ENCODE measurements around the gene BBLN. TPM values are rescaled to one million over a fixed set of nuclear protein-coding genes. Genes with fewer than 3 reads are reported as not detected.

BBLN gene
- total RNA-seq, 4 donors from 2014 or later: 202 to 310 (median 243) TPM

DNA sequence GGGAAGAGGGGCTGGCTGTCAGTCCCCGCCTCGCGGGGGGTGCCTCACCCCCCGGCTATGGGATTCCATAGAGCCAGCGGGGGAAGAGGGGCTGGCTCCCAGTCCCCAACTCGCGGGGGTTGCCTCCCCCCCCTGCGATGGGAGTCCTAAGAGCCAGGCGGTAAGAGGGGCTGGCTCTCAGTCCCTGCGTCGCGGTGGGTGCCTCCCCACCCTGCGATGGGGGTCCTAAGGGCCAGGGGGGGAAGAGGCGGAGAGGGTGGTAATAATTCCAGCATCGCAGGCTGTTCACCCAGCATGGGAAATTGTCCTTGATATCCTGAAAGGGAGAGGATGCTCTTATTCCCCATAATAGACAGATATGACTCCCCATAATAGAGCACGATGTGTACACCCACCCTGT, 20.4 kb upstream of the BBLN start:
- H3K4me1 ChIP-seq: no peaks in the 10 kb centered on the region
- no peak overlapping the region for H3K27ac ChIP-seq
- H3K27me3 ChIP-seq: no peaks in the 10 kb centered on the region
- H3K36me3 ChIP-seq: no peaks in the 10 kb centered on the region
- H3K4me3 ChIP-seq: no peak overlapping the region
- no peak for DNase-seq (ENCODE audit: low spot score in 2 of 2)
- WGBS, 2 donors: 76 to 94% methylated on average over 2 to 3 of the region's 16 CpGs
- H3K9me3 ChIP-seq: no peaks in the 10 kb centered on the region
- TF ChIP-seq CTCF (IDR thresholded peaks at IDR 0.05): no peak
- TF ChIP-seq POLR2A (IDR thresholded peaks at IDR 0.05): no peak
- TF ChIP-seq EP300 (IDR thresholded peaks at IDR 0.05): no peak

DNA sequence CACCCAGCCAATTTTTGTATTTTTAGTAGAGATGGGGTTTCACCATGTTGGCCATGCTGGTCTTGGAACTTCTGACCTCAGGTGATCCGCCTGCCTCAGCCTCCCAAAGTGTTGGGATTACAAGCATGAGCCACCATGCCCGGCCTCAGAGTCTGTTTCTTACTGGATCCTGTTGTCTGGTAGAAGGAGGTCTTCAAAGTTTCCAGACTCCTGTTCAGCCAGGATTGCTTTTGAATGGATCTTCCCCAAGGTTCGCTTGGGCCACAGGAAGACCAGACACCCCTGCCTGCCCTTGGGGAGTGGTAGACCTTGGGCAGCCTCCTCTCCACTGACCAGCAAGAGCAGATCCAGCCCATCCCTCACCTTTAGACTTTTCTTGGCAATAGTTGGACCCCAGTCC, 18.5 kb upstream of the BBLN start:
- 98 to 100% methylated on average over 3 of the region's 3 CpGs for WGBS, 2 donors
- DNase-seq (ENCODE audit: low spot score in 2 of 2): no peak
- no peaks in the 10 kb centered on the region for H3K36me3 ChIP-seq
- no peak overlapping the region for H3K27ac ChIP-seq
- H3K27me3 ChIP-seq: no peaks in the 10 kb centered on the region
- TF ChIP-seq CTCF (IDR thresholded peaks at IDR 0.05) (no peak), POLR2A (IDR thresholded peaks at IDR 0.05) (no peak), EP300 (IDR thresholded peaks at IDR 0.05) (no peak)
- no peaks in the 10 kb centered on the region for H3K4me1 ChIP-seq
- no peaks in the 10 kb centered on the region for H3K9me3 ChIP-seq
- H3K4me3 ChIP-seq: no peak overlapping the region

GRCh38 chr9:128142061-128142460, 18.0 kb upstream of the BBLN start:
- no peak overlapping the region for H3K27ac ChIP-seq
- H3K9me3 ChIP-seq: no peaks in the 10 kb centered on the region
- no peak overlapping the region for H3K4me3 ChIP-seq
- no peaks in the 10 kb centered on the region for H3K27me3 ChIP-seq
- 54 to 66% methylated on average over 4 of the region's 4 CpGs for whole genome bisulfite sequencing, 2 donors
- no peaks in the 10 kb centered on the region for H3K36me3 ChIP-seq
- no peak for DNase-seq (ENCODE audit: low spot score in 2 of 2)
- no peaks in the 10 kb centered on the region for H3K4me1 ChIP-seq
- no peak for TF ChIP-seq POLR2A (IDR thresholded peaks at IDR 0.05)

DNA sequence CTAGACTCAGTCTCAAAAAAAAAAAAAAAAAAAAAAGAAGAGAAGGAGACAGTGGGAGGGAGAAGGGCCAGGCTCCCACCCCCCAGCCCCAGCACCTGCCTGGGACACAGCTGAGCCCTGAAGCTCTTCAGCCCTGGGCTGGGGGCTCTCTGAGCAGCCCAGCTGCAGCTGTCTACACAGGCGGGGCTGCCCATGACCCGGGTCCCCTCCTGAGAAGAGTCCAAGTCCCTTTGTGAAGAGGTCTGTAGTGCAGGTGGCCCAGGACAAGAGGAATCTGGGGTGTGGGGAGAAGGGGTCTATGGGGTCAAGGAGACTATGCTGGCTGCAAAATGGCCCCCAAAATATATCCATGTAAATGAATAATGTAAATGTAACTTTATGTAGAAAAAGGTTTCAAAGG, 17.5 kb upstream of the BBLN start:
- no peaks in the 10 kb centered on the region for H3K9me3 ChIP-seq
- 77 to 82% methylated on average over 2 of the region's 2 CpGs for WGBS, 2 donors
- no peaks in the 10 kb centered on the region for H3K36me3 ChIP-seq
- no peak overlapping the region for H3K4me3 ChIP-seq
- no peak for DNase-seq (ENCODE audit: low spot score in 2 of 2)
- TF ChIP-seq EP300 (IDR thresholded peaks at IDR 0.05) (no peak), POLR2A (IDR thresholded peaks at IDR 0.05) (no peak), CTCF (IDR thresholded peaks at IDR 0.05) (no peak)
- no peak overlapping the region for H3K27ac ChIP-seq
- H3K27me3 ChIP-seq: no peaks in the 10 kb centered on the region
- H3K4me1 ChIP-seq: no peaks in the 10 kb centered on the region

DNA sequence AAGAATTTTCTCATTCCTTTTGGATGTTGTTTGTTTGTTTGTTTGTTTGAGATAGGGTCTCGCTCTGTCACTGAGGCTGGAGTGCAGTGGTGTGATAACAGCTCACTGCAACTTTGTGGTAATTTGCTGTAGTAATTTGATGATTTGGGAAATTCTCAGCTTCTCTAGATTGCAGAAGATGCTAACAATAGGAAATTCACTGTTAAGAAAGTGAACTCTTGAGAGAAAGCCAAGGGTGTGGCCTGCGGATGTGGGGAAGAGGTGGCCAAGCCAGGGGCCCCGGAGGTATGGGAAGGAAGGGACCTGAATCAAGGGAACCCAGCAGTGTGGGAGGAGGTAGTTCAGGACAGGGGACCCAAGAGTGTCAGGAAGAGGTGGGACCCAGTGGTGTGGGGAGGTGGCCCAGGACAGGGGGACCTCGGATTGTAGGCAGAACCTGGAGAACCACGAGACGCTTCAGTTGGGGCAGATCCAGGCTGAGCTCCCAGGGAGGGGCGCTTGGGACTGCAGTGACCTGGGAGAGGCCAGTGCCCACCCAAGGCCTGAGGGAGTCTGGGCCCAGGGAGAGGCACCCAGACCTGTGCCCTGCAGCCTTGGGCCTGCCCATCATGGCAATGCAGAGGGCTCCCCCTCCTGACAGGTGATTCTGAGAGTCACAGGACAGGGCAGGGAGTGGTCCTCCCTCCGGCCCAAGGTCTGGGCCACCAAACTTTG, 16.4 kb upstream of the BBLN start:
- DNase-seq (ENCODE audit: low spot score in 2 of 2): no peak
- Histone ChIP-seq H3K4me3 (no peak overlapping the region), H3K27ac (no peak overlapping the region), H3K4me1 (peaks cover 0 to 6% (median 3%) of the 10 kb centered on the region in 4 donors), H3K9me3 (no peaks in the 10 kb centered on the region), H3K36me3 (no peaks in the 10 kb centered on the region), H3K27me3 (no peaks in the 10 kb centered on the region)
- 73 to 81% methylated on average over 8 of the region's 8 CpGs for WGBS, 2 donors
- TF ChIP-seq POLR2A (IDR thresholded peaks at IDR 0.05) (no peak), EP300 (IDR thresholded peaks at IDR 0.05) (no peak)

GRCh38 chr9:128144239-128145181, 15.6 kb upstream of the BBLN start:
- TF ChIP-seq POLR2A (IDR thresholded peaks at IDR 0.05) (no peak), EP300 (IDR thresholded peaks at IDR 0.05) (no peak), CTCF (IDR thresholded peaks at IDR 0.05) (no peak)
- no peaks in the 10 kb centered on the region for H3K9me3 ChIP-seq
- no peak overlapping the region for H3K4me3 ChIP-seq
- peaks cover 0 to 15% (median 11%) of the 10 kb centered on the region in 4 donors for H3K4me1 ChIP-seq
- no peaks in the 10 kb centered on the region for H3K36me3 ChIP-seq
- WGBS, 2 donors: 86 to 88% methylated on average over 20 of the region's 22 CpGs
- DNase-seq (ENCODE audit: low spot score in 2 of 2): no peak
- no peak overlapping the region for H3K27ac ChIP-seq
- H3K27me3 ChIP-seq: no peaks in the 10 kb centered on the region
